HCT116 (cell line): Measurements from ENCODE around the gene IRAK2. TPM values are rescaled to one million over a fixed set of nuclear protein-coding genes. Genes with fewer than 3 reads are reported as not detected.

Experiments
- ATAC-seq: fragments of 200-7000 bp; cut with Tn5 transposase; 2 replicates; pipeline ENCODE4 v1.9.1; 2020; ENCODE audit warnings: mild to moderate bottlenecking, moderate library complexity
- BruUV-seq: library from RNA; stranded (reverse); fragments of 400-500 nt; replicated peaks from 2 replicates; lab custom pipeline; 2021; lab: Mats Ljungman, UMichigan
- CTCF ChIA-PET: fragments of 300-600 bp; sonication (Branson Sonifier 250); formaldehyde crosslinking; loops from one replicate; lab custom pipeline; 2021; ENCODE audit warnings: antibody characterized with exemption; lab: Charles Lee
- POLR2A ChIA-PET: fragments of 300-600, 350-600 bp; sonication (Branson Sonifier 250); formaldehyde crosslinking; loops from one replicate; lab custom pipeline; 2021; ENCODE audit warnings: antibody characterized with exemption; lab: Charles Lee
- RAD21 ChIA-PET, 2 experiments: fragments of 300-600 bp; sonication (Branson Sonifier 250); formaldehyde crosslinking; loops; one replicate each; lab custom pipeline; 2023; ENCODE audit warnings: low total read pairs in 2 of 2; ENCODE audit not compliant: uncharacterized antibody in 2 of 2, unreplicated experiment in 2 of 2, low non-redundant PET in 1 of 2; lab: Charles Lee
- DNase-seq: peaks from one replicate; pipeline ENCODE4 v3.0.0-alpha.2; 2010; ENCODE audit warnings: low read depth, low spot score
- H2AFZ ChIP-seq: fragments of 200-600 bp; shearing (Covaris generic), sonication (generic); 2 replicates; pipeline ENCODE4 v1.6.1; 2017; ENCODE audit warnings: low read depth, mixed run types, mixed read lengths, antibody characterized with exemption, low read length; ENCODE audit not compliant: poor library complexity, severe bottlenecking
- H3K27ac ChIP-seq: 2 replicates; pipeline ENCODE4 v1.5.1; 2012; ENCODE audit warnings: low read depth, low read length
- H3K27me3 ChIP-seq: fragments of 200-600 bp; sonication (generic); 2 replicates; pipeline ENCODE4 v1.6.1; 2016; ENCODE audit warnings: mixed run types, low read length, mixed read lengths; ENCODE audit not compliant: insufficient read depth
- H3K36me3 ChIP-seq, 2 experiments: fragments of 200-500 bp in 1 of 2; fragments of 200-600 bp in 1 of 2; sonication (Bioruptor generic) in 1 of 2; sonication (generic) in 1 of 2; 2 replicates each; pipeline versions ENCODE4 v1.5.1 to v1.6.1; 2014 to 2016; ENCODE audit warnings: low read length in 2 of 2, inconsistent platforms in 1 of 2, mixed read lengths in 1 of 2, mixed run types in 1 of 2; ENCODE audit not compliant: insufficient read depth in 2 of 2, control insufficient read depth in 1 of 2
- H3K4me1 ChIP-seq, 2 experiments: fragments of 200-600 bp in 1 of 2; sonication (generic) in 1 of 2; 2 replicates each; pipeline versions ENCODE4 v1.5.1 to v1.6.1; 2012 to 2017; ENCODE audit warnings: low read length in 2 of 2, inconsistent platforms in 1 of 2, mild to moderate bottlenecking in 1 of 2, mixed read lengths in 1 of 2, mixed run types in 1 of 2, moderate library complexity in 1 of 2; ENCODE audit not compliant: insufficient read depth in 2 of 2, control insufficient read depth in 1 of 2
- H3K4me2 ChIP-seq: fragments of 200-600 bp; sonication (generic); 2 replicates; pipeline ENCODE4 v1.6.1; 2017; ENCODE audit warnings: mixed run types, low read length, mixed read lengths
- H3K4me3 ChIP-seq, 2 experiments: fragments of 200-600 bp in 1 of 2; sonication (generic) in 1 of 2; replicated peaks in 1 of 2; 2 replicates each; pipeline ENCODE4 v1.5.1; 2011 to 2016; ENCODE audit warnings: low read length in 2 of 2, control low read depth in 1 of 2, low read depth in 1 of 2, mild to moderate bottlenecking in 1 of 2, mixed read lengths in 1 of 2, mixed run types in 1 of 2
- H3K79me2 ChIP-seq: fragments of 200-600 bp; sonication (generic); 2 replicates; pipeline ENCODE4 v1.6.1; 2017; ENCODE audit warnings: mild to moderate bottlenecking, mixed run types, low read length, moderate library complexity, mixed read lengths; ENCODE audit not compliant: insufficient read depth
- H3K9ac ChIP-seq: fragments of 200-600 bp; sonication (generic); 2 replicates; pipeline ENCODE4 v1.6.1; 2016; ENCODE audit warnings: low read length, mixed read lengths
- H3K9me2 ChIP-seq: fragments of 200-600 bp; sonication (generic), shearing (Covaris generic); 2 replicates; pipeline ENCODE4 v1.6.1; 2017; ENCODE audit warnings: mixed run types, mild to moderate bottlenecking, moderate library complexity; ENCODE audit not compliant: insufficient read depth
- H3K9me3 ChIP-seq, 2 experiments: fragments of 200-500 bp in 1 of 2; fragments of 200-600 bp in 1 of 2; sonication (Bioruptor generic) in 1 of 2; sonication (generic) in 1 of 2; 2 replicates each; pipeline ENCODE4 v1.6.1; 2014 to 2017; ENCODE audit warnings: low read length in 2 of 2, mixed read lengths in 2 of 2, inconsistent platforms in 1 of 2, low read depth in 1 of 2, mild to moderate bottlenecking in 1 of 2, mixed run types in 1 of 2, moderate library complexity in 1 of 2; ENCODE audit not compliant: control insufficient read depth in 1 of 2, insufficient read depth in 1 of 2
- H4K20me1 ChIP-seq: fragments of 200-600 bp; sonication (generic), shearing (Covaris generic); 2 replicates; pipeline ENCODE4 v1.6.1; 2017; ENCODE audit warnings: mixed run types, mild to moderate bottlenecking, moderate library complexity; ENCODE audit not compliant: insufficient read depth
- ATF3 ChIP-seq: IDR thresholded peaks from 2 replicates; pipeline ENCODE4 v1.6.1; 2012
- CBX3 ChIP-seq: IDR thresholded peaks from 2 replicates; pipeline ENCODE4 v1.6.1; 2012; ENCODE audit warnings: low read depth
- CTCF ChIP-seq, 3 experiments: fragments of 200-600 bp in 1 of 3; sonication (generic) in 1 of 3; IDR thresholded peaks in 2 of 3; conservative IDR thresholded peaks in 1 of 3; 2 replicates each; pipeline ENCODE4 v1.5.1; 2012 to 2017; ENCODE audit warnings: low read depth in 2 of 3, low read length in 2 of 3, antibody characterized with exemption in 1 of 3, borderline replicate concordance in 1 of 3, control low read depth in 1 of 3, mild to moderate bottlenecking in 1 of 3, mixed read lengths in 1 of 3, mixed run types in 1 of 3, moderate library complexity in 1 of 3; ENCODE audit not compliant: insufficient read depth in 1 of 3
- EGR1 ChIP-seq: IDR thresholded peaks from 2 replicates; pipeline ENCODE4 v1.6.1; 2012; ENCODE audit warnings: low read depth
- EZH2 ChIP-seq: fragments of 200-600 bp; sonication (generic); IDR thresholded peaks from 2 replicates; pipeline ENCODE4 v1.6.1; 2017; ENCODE audit warnings: antibody characterized with exemption, mixed run types
- EZH2phosphoT487 ChIP-seq: fragments of 200-600 bp; IDR thresholded peaks from 2 replicates; pipeline ENCODE4 v1.6.1; 2018; ENCODE audit warnings: antibody characterized with exemption, borderline replicate concordance
- FOSL1 ChIP-seq: IDR thresholded peaks from 2 replicates; pipeline ENCODE4 v1.6.1; 2012; ENCODE audit warnings: low read depth
- JUND ChIP-seq: IDR thresholded peaks from 2 replicates; pipeline ENCODE4 v1.6.1; 2012
- MAX ChIP-seq: IDR thresholded peaks from 2 replicates; pipeline ENCODE4 v1.6.1; 2012
- POLR2A ChIP-seq: IDR thresholded peaks from 2 replicates; pipeline ENCODE4 v1.7.0; 2011; ENCODE audit warnings: borderline replicate concordance; ENCODE audit not compliant: insufficient read depth, insufficient read length; ENCODE audit errors: extremely low read depth
- RAD21 ChIP-seq: IDR thresholded peaks from 2 replicates; pipeline ENCODE4 v1.6.1; 2012; ENCODE audit warnings: low read depth, mild to moderate bottlenecking
- REST ChIP-seq: IDR thresholded peaks from 2 replicates; pipeline ENCODE4 v1.6.1; 2012; ENCODE audit warnings: low read depth
- SIN3A ChIP-seq: IDR thresholded peaks from 2 replicates; pipeline ENCODE4 v1.6.1; 2012; ENCODE audit warnings: low read depth
- SRF ChIP-seq: IDR thresholded peaks from 2 replicates; pipeline ENCODE4 v1.6.1; 2012; ENCODE audit warnings: low read depth
- TCF7L2 ChIP-seq: IDR thresholded peaks from 2 replicates; pipeline ENCODE4 v1.7.0; 2011; ENCODE audit warnings: borderline replicate concordance, inconsistent platforms; ENCODE audit not compliant: insufficient read depth, insufficient read length; ENCODE audit errors: extremely low read depth
- YY1 ChIP-seq: IDR thresholded peaks from 2 replicates; pipeline ENCODE4 v1.6.1; 2011; ENCODE audit warnings: low read length, low read depth, moderate library complexity, mild to moderate bottlenecking; ENCODE audit not compliant: insufficient replicate concordance; ENCODE audit errors: extremely low read depth
- ZBTB33 ChIP-seq: IDR thresholded peaks from 2 replicates; pipeline ENCODE4 v1.6.1; 2011; ENCODE audit warnings: mild to moderate bottlenecking, low read length, moderate library complexity; ENCODE audit not compliant: insufficient replicate concordance; ENCODE audit errors: extremely low read depth
- ZFX ChIP-seq: fragments of 450-650 bp; IDR thresholded peaks from 2 replicates; pipeline ENCODE4 v1.6.1; 2017
- ZNF274 ChIP-seq: fragments of 200-500 bp; sonication (Bioruptor generic); IDR thresholded peaks from 2 replicates; pipeline ENCODE4 v1.6.1; 2014; ENCODE audit warnings: mild to moderate bottlenecking, low read depth, low read length, inconsistent platforms
- intact Hi-C: fragments of 100-400 bp; cut with micrococcal nuclease; formaldehyde crosslinking; loops from 2 replicates; pipeline ENCODE4 v1.10.0; 2022
- total RNA-seq: library from RNA; stranded (reverse); gene quantifications from one replicate; pipeline ENCODE4 v1.2.1, GENCODE V29; 2021; ENCODE audit not compliant: unreplicated experiment

IRAK2 gene
- total RNA-seq, 1 experiment from 2014 or later, result 3.6 TPM

- POLR2A ChIA-PET, result no interaction called here
Measured at GRCh38 chr3:10157031-10157430, 7.7 kb upstream of the IRAK2 start.

More at GRCh38 chr3:10157031-10157430, 7.7 kb upstream of the IRAK2 start:
- TF ChIP-seq EZH2 (no peak), REST (no peak), ATF3 (no peak), CBX3 (no peak), SIN3A (no peak), MAX (no peak), YY1 (no peak), POLR2A (no peak), SRF (no peak), CTCF (IDR thresholded peaks at IDR 0.05 in 2 of 3, conservative IDR thresholded peaks at IDR 0.05 in 1 of 3; ENCODE audit: borderline replicate concordance in 1 of 3, insufficient read depth in 1 of 3, low read depth in 2 of 3, low read length in 2 of 3) (no peak), JUND (no peak), FOSL1 (no peak), RAD21 (no peak), EGR1 (no peak), EZH2phosphoT487 (no peak), TCF7L2 (no peak), ZBTB33 (no peak), ZNF274 (no peak), ZFX (no peak)
- Histone ChIP-seq H3K4me1 (peaks cover 4% of the 10 kb centered on the region in 2 experiments; a peak in 1 of 4 replicates), H3K4me3 (no peak overlapping the region), H3K79me2 (no peaks in the 10 kb centered on the region), H3K36me3 (0 out of 4 replicates have a peak, but pooled peaks cover 0 to 3% of the 10 kb centered on the region in 2 experiments), H3K9ac (no peak overlapping the region), H3K9me2 (no peaks in the 10 kb centered on the region), H3K27me3 (no peaks in the 10 kb centered on the region), H4K20me1 (no peaks in the 10 kb centered on the region), H3K4me2 (no peak overlapping the region), H2AFZ (no peak overlapping the region), H3K27ac (no peak overlapping the region), H3K9me3 (no peaks in the 10 kb centered on the region)
- intact Hi-C loops, result no loop called here
- ChIA-PET RAD21 (no interaction called here), CTCF (no interaction called here)
- no TSS peak for BruUV-seq
- DNase-seq, result no peak
- no peak for ATAC-seq
